HG03103 (cell line): ENCODE data around the gene TCF7L2.

ENCODE experiments used
- ATAC-seq: cut with Tn5 transposase; IDR thresholded peaks from one replicate; pipeline ENCODE4 v1.9.1; 2021; ENCODE audit warnings: low read depth; ENCODE audit not compliant: unreplicated experiment

Gene TCF7L2

DNA sequence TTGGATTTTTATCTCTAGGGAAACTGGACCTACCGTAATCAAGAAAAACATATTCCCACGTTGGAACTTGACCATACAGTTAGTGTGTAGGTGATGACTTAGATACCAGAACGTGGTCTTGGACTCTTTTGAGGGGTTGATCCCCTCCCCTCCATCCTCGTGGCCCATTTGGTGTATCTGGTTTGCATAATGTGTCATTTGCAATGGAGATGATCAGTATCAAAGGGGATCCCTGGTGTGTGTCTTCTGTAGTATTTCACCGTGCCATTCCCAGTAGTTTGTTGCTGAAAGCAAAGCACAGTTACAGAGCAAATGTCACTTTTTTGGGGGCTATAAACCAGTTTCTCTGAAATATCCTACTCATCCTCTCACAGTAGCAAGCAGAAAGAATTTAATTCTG is 217.7 kb downstream of the TCF7L2 start:
- no peak for ATAC-seq

DNA sequence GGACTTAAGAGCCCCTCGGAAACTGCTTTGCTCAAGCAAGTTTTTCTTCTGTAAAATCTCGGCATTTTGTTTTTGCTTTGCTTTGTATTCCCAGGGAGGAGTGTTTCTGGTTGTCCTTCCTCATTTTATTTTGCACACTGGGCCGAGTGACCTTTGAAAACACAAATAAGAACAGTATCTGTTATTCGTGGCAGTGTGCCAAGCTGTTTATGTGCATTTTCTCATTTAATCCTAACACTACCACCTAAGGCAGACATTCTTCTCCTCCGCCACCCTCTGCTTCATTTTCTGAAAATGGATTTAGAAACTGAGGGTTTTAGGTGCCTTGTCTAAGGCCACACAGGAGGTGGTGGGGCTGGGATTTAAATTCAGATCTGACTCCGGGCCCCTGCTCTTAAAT is 218.5 kb downstream of the TCF7L2 start:
- ATAC-seq = no peak

DNA sequence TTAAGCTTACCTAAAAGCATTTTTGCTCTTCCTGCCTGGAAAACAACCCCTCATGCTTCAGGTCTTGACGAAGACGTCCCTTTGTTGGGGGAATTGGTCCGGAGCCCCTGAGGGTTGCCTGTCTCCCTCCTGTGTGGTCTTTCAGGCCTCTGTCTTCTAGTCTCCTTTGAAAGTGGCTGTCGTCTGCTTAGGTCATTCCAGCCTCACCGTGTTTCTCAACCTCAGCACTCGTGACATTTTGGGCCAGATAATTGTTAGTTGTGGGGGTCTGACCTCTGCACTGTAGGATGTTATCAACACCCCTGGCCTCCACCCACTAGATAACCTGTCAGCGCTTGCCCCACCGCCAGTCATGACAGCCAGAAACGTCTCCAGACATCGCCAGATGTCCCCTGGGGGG is 219.1 kb downstream of the TCF7L2 start:
- no peak for ATAC-seq

DNA sequence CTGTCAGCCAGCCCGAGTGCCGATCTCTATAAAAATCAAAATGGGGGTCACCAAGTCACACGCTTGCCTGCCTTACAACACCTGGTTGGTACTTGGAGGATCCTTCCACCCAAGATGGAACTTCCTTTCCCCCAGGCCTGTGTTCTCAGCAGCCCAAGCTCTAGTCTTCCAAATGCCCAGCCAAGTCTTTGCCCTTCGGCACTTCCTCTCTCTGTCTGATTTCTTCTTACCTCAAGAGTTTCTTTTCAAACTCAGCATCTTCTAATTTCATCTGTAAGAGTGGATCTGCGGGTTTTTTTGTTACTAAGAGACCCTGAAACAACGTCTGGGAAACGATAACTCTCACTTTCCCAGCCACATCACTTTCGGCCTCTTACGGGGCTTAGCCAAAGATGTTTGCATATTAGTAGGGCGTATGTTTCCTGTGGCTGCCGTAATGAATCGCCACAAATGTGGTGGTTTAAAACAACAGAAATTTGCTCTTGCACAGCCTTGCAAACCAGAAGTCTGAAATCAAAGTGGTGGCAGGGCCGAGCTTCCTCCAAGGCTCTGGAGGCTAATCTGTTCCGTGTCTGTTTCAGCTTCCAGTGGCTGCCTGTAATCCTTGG is 219.9 kb downstream of the TCF7L2 start:
- peak; percentile 89 for ATAC-seq

DNA sequence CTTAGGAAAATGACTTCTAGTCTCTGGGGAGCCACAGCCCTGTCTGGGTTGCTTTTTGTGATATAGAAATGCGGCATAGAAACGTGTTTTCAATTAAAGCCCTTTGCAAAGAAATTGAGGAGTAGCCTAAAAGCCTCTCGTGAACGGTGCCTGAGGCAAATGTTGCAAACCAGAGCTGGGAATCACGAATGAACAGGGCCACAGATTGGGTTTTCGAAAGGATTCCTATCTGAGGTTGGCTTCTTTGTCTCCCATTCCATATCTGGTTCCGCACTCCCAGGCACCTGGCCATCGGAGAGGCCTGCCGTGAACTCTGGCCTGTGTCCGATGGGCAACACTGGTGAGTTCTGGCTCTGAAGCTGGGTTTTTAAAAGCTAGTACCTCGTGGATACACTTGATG is 221.6 kb downstream of the TCF7L2 start:
- ATAC-seq = no peak

DNA sequence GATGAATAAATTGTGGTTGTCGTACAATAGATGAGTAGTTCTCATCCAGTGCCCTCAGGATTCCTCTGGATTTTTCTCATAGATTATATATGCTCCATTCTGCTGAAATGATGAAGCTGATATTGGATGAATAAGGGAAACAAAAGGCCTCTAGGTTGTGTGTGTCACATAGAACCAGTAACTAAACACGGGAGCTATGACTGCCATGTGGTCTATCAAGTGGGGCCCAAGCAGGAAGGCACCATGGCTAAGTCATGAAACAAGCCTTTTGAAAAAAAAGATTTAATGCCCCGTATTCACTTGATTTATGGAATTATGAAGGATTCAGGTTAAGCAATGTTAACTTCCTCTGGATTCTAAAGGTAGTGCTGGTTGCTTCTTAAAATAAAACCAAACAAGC is 225.1 kb downstream of the TCF7L2 start:
- ATAC-seq = no peak

DNA sequence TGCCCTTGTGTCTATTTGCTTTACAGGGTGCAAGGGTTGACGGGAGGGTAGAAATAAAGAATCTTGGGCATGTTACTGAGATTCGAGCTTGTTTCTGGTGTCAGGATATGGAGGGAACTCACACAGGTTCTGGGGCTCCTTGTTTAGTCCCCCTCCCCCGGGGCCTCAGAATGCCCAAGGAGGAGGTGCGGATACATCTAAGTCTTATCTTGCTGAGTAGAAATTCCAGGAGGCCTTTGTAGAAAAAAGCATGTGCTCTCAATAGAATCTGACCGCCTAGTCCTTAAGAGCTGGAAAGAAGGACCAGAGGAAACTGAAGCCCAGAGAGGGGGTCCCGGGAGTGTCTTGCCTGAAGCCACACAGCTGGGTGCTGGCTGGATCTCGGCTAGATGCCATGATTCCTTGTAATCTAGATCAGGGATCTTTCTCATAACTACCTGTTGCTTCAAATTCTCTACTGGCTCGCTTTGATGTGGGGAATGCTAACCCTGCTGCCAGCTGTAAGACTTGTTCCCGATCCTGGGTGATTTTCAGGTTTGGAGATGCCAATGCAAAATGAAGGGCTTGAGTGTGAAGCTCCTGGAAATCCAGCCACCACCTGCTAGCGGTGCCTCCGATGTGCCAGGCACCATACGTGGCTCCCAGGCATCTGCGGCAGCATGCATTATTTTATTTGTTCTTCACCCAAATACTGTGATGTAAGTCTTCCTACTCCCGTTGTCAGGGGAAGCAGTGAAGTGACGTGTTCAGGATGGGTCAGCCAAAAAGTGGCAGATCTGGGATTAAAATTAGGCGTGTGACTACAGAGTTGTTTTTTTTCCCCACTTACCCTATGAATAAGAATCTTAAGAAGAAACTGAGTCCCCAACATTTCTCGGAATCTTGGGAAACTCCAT is 226.0 kb downstream of the TCF7L2 start:
- no peak for ATAC-seq

DNA sequence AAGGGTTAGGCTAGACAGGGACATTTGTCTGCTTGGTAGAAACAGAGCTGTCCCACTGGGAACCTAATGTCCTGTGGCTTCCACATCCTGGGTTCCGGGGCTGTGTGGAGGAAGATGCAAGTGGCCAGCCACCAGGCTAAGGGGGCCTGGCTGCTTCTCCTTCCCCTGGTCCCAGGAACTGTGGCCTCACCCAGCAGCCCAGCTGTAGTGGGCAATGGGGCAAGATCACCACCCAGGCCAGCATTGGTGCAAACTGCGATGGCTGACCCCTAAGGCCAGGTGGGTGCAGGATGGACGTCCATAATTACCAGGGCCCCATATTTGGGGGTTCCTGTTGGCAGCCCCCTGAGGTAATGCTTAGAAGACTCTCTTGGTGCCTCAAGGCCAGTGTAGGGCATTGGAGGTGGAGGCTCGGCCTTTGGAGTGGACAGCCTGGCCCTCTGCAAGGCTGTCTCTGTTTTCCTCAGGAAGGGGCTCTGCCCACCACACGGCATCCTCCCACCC is 226.7 kb downstream of the TCF7L2 start:
- ATAC-seq = no peak

DNA sequence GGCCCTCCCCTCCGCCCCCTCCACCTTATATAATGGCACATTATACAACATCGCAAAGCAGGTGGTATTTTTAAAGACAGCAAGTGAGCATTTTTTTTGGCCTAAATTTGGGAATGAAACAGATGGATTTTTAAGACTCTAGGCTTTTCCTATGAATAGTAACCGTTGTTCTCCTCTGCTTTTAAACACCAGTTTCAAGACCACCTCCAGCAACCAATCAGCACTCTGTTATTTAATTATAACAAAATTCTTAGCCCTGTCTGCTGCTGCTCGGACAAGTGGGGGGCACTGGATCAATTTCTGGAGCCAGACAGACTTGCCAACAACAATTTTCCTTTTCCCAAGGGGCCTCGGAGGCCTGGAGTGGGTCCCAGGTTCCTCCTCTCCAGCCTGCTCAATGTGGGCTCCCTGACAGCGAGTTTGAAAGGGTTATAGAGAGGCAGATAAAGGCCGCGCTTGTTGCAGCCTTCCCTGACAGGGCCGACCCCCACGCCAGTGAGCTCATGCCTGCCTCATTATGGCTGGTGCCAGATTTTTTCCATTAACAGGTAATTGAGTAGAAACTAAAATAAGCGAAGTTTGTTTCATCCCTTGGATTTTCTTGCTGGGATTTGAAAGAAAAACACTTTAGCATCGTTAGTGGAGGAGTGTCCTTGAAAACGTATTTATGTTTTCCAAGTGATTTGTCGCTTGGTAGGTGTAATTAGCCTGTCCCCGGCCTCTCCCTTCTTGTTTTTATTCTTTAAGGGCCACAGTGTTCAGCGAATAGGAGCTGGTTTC is 227.3 kb downstream of the TCF7L2 start:
- ATAC-seq = no peak

DNA sequence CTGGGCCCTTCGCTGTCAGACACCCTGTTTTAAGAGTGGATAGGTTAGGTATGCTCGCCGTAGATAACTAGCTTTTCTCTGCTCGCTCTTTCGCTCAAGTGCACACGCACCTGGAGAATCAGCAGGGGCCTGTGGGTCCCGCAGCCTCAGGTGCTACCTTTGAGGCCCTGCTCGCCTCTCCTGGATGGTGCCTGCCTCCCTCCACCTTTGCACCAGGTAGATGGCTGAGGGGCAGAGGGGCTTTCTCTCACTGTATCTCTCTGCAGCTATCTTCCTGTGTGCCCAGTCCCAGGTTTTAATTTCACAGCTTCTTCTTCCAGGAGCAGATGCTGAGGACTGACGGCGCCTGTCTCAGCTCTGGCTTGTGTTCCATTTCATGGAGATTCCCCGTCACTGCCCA is 227.9 kb downstream of the TCF7L2 start:
- no peak for ATAC-seq

DNA sequence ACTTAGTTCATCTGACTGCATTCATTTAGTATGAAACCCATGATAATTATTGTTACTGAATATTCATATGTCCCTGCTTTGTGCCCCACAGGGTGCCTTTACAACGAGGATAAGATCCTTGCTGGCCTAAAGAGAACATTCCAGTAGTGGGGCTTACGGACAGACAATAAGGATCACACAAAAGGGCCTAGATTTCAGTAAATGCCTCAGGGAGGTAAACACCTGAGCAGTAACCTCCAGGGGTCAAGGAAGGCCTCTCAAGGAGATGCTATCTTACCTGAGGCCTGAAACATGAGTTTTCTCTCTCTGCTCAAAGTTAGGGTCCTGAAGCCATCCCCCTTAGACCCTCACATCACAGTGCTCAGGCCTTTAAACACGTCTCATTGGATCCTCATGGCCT is 228.7 kb downstream of the TCF7L2 start:
- ATAC-seq = no peak

DNA sequence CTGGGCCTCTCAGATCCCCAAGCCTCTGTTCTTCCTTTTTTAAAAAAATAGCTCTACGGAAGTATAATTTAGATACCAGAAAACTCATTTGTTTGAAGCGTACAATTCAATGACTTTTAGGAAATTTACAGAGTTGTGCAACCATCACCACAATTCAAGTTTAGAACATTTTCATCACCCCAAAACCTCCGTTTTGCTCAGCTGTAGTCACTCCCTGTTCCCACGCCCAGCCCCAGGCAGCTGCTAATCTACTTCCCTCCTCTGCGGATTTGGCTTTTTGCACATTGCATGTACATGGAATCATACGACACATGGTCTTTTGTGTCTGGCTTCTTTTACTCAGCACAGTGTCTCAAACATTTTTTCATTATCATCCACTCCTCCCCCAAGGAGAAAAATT is 229.2 kb downstream of the TCF7L2 start:
- ATAC-seq = no peak

DNA sequence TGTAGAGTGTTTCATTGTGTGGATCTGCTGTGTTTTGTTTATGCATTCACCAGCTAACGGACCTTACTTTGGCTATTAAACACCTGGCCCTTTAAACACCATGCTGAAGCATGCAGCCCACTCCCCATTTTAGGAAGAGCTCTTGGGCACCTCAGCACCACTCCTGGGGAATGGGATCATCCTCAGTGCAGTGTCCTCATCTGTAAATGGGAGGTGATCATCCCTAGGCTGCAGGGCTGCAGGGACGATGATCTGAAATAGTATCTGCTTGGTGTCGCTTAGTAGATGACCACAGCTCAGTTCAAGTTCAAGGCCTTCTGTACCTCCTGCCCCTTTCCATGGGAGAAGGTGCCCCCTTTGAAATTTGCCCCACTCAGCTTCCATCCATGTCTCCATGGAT is 229.9 kb downstream of the TCF7L2 start:
- no peak for ATAC-seq

DNA sequence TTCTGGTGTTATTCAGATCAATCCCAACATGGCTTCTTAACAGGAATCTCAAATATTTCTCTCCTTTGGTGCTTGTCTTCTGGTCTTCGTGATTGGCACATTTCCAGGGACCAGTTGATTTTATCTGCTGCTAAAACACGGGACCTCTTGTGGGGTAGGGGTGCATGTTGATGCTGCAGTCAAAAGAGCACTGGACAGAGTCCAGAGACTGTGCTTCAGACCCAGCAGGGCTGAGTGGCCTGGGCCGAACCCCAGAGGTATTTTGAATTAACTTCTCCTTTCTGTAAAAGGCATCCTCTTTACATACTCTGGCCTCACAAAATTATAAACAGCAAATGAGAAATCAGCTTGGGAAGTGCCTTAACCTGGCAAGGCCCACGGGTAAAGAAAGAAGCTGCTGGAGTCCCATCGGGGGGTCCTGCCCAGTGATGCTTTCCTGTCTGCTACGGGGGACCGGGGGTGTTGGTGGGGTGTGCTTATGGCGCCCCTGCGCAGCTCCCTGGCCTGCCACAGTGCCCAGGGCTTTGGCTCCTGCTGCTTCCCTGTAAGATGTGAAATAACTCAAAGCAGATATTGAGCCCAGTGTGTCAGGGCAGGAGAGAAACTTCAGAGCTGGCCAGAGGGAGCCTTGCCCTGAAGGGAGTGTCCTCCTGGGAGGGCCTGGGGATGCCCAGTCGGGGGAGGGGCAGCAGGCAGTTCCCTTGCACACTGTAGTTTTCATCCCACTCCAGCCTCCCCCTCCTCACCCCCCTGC is 230.5 kb downstream of the TCF7L2 start:
- ATAC-seq = no peak

DNA sequence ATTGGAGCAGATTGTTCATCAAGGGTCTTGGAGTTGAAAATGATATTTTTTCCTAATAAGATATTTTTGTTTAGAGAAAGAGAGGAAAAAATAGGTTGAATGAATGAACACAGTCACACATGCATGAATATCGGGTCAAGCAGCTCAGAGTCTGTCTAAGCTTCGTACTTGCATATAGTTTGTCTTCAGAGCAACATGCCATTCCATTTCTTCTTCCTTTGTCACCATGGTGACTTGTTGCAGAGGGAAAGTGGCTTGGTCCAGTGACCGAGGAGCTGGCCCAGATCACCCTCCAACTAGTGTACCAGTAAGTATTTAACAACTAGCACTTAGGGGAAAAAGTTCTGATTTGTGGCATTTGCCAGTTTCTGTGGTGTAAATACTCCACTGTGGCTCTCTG is 232.1 kb downstream of the TCF7L2 start:
- no peak for ATAC-seq

DNA sequence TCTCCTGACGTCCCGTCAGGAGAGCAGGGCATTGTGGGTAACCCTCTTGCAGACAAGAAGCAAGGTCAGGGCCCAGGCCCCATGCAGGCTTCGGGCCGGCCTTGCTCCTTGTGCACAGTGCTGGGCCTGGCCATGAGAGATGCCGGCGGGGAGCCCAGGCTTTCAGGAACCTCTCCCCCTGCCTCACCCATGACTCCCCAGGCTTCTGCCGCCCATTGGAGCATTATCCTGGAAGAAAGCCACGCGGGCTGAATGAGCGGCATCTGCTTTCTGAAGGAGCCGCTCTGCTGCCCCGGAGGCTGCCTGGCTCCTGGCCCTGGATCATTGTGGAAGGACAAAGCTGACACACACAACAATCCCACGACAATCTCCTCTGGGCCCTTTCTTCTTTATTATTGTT is 233.5 kb downstream of the TCF7L2 start:
- no peak for ATAC-seq

DNA sequence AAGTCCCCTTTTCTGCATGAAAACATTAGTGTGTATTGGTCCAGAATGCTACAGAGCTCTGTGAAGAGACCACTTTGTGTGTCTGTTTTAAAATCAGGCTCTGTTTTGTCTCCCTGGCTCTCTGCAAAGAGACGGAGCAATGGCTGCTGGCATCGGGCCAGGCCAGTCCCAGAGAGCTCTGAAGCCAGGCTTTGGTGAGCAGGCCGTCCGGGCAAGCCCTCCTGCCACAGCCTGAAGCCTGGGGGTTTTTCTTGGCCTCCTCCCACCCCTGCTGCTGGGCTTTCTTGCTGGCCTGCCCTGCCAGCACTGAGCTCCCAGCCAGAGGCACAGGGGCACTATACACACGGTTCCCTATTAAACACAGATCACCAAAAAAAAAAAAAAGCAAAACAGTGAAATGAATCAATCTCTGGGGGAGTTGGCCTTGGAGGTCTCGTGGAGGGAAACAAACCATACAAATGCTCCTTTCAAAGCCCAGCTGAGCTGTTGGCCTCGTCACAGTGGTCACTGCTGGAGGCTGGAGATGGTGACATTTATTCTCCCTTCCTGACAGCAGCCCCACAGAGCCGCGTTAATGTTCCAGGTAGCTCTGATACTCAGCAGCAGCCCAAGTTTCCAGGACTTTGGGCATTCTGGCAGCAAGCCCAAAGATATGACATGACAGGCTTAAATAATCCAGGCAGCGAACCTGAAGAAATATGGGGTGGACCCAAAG is 237.2 kb downstream of the TCF7L2 start:
- ATAC-seq = no peak

DNA sequence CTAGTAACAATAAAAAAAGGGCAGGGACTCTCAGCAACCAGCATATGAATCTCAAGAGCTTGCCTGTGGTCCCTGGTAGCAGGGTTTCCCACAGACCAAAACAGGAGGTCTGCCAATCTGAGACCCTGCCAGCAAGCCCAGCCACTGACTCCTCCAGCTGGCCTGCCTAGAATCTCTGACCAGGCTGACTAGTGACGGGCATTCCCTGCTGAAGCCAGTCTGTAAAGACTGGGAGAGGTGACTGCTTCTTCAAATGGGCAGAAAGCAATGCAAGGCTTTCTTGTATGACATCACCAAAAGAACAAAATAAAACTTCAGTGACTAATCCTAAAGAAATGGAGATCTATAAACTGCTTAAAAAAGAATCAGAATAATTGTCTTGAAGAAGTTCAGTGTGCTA is 249.4 kb downstream of the TCF7L2 start:
- no peak for ATAC-seq

DNA sequence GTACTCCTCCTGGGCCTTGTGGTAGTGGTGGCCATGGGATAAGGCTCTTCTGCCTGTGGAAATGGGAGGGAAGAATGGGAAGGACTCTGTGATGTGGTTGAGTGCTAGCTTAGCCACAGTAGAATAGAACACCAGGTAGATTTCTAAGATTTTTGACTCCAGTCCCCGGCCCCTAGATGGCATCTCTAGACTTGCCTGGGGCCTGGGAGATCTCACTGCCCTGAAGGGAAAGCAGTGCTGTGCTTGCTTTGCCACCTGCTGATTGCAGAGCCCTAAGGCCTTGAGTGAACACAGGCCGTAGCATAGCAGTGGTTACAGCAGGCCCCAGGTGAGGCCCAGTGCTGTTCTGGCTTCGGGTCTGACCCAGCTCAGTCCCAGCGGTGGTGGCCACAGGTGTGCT is 252.0 kb downstream of the TCF7L2 start:
- no peak for ATAC-seq

DNA sequence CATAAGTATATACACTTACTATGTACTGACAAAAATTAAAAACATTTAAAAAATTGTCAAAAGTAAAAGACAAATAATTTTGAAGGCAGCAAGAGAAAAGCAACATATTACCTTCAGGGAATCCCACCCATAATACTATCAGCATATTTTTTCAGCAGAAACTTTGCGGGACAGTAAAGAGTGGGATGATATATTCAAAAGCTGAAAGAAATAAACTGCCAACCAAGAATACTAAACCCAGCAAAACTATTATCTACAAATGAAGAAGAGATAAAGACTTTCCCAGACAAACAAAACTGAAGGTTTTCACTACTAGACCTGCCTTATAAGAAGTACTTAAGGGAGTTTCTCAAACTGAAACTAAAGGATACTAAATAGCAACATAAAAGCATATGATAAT is 257.9 kb downstream of the TCF7L2 start:
- no peak for ATAC-seq
